Measurements from ENCODE around the gene PXDC1. TPM values are rescaled to one million over a fixed set of nuclear protein-coding genes. Genes with fewer than 3 reads are reported as not detected.

PXDC1 gene
- total RNA-seq, 1 donor, result 144 TPM

DNA sequence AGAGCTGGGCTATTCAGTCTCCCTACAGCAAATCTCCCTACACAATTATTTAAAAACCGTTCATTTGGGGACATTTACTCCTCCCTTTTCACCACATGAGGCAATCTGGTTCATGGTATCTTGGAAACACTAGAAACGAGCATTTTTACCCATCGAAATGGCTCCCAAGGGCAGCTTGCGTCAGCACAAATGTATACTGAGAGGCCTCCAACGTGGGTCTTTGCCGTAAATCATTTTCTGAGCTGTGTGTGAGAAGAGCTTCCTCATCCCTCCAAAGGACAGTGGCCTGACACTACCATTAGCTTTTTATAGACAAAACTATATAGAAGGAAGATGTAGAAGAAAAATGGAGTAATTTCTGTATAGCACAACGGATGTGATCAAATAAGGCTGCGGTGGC, 30.0 kb upstream of the PXDC1 start:
- H2AFZ ChIP-seq (ENCODE audit: low read length), result no peak overlapping the region
- TF ChIP-seq, protein P1, sequence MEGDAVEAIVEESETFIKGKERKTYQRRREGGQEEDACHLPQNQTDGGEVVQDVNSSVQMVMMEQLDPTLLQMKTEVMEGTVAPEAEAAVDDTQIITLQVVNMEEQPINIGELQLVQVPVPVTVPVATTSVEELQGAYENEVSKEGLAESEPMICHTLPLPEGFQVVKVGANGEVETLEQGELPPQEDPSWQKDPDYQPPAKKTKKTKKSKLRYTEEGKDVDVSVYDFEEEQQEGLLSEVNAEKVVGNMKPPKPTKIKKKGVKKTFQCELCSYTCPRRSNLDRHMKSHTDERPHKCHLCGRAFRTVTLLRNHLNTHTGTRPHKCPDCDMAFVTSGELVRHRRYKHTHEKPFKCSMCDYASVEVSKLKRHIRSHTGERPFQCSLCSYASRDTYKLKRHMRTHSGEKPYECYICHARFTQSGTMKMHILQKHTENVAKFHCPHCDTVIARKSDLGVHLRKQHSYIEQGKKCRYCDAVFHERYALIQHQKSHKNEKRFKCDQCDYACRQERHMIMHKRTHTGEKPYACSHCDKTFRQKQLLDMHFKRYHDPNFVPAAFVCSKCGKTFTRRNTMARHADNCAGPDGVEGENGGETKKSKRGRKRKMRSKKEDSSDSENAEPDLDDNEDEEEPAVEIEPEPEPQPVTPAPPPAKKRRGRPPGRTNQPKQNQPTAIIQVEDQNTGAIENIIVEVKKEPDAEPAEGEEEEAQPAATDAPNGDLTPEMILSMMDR (IDR thresholded peaks at IDR 0.05; ENCODE audit: extremely low read depth, low read depth, low read length), result no peak
- H3K9me3 ChIP-seq (ENCODE audit: low read depth, low read length), result no peaks in the 10 kb centered on the region
- H3K79me2 ChIP-seq (ENCODE audit: insufficient read depth, low read length), result no peaks in the 10 kb centered on the region
- DNase-seq (ENCODE audit: insufficient read length, low spot score, missing footprints), result no peak
- no peak overlapping the region for H3K27ac ChIP-seq (ENCODE audit: low read depth, low read length)
- no peak overlapping the region for H3K4me3 ChIP-seq (ENCODE audit: insufficient read depth, low read length)
- no peaks in the 10 kb centered on the region for H3K36me3 ChIP-seq (ENCODE audit: insufficient read depth, low read length)
- H3K4me2 ChIP-seq (ENCODE audit: insufficient read depth, low read length), result no peak overlapping the region
- H3K4me1 ChIP-seq (ENCODE audit: insufficient read depth, low read length), result peaks cover 12% of the 10 kb centered on the region
- no peaks in the 10 kb centered on the region for H4K20me1 ChIP-seq (ENCODE audit: insufficient read depth, low read length)
- no peaks in the 10 kb centered on the region for H3K27me3 ChIP-seq (ENCODE audit: insufficient read depth, low read length)

DNA sequence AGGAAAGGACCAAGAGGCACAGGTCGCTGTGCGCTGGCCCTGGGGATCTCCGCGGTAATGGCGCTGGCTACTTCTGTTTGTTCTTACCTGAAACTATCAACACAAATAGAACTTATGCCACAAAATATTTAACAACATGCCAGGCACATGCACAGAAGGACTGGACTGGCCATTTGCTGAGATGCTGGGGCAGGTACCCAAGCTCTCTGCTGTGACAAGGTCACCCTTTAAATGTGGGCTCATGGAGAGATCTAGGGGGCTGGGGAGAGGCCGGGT, 28.0 kb upstream of the PXDC1 start:
- no peaks in the 10 kb centered on the region for H4K20me1 ChIP-seq (ENCODE audit: insufficient read depth, low read length)
- H2AFZ ChIP-seq (ENCODE audit: low read length), result no peak overlapping the region
- peaks cover 8% of the 10 kb centered on the region for H3K4me1 ChIP-seq (ENCODE audit: insufficient read depth, low read length)
- no peak for DNase-seq (ENCODE audit: insufficient read length, low spot score, missing footprints)
- H3K4me2 ChIP-seq (ENCODE audit: insufficient read depth, low read length), result no peak overlapping the region
- H3K27ac ChIP-seq (ENCODE audit: low read depth, low read length), result no peak overlapping the region
- H3K79me2 ChIP-seq (ENCODE audit: insufficient read depth, low read length), result no peaks in the 10 kb centered on the region
- TF ChIP-seq, protein P1 (IDR thresholded peaks at IDR 0.05; ENCODE audit: extremely low read depth, low read depth, low read length), result no peak
- H3K4me3 ChIP-seq (ENCODE audit: insufficient read depth, low read length), result no peak overlapping the region
- no peaks in the 10 kb centered on the region for H3K9me3 ChIP-seq (ENCODE audit: low read depth, low read length)
- H3K27me3 ChIP-seq (ENCODE audit: insufficient read depth, low read length), result no peaks in the 10 kb centered on the region
- no peaks in the 10 kb centered on the region for H3K36me3 ChIP-seq (ENCODE audit: insufficient read depth, low read length)

DNA sequence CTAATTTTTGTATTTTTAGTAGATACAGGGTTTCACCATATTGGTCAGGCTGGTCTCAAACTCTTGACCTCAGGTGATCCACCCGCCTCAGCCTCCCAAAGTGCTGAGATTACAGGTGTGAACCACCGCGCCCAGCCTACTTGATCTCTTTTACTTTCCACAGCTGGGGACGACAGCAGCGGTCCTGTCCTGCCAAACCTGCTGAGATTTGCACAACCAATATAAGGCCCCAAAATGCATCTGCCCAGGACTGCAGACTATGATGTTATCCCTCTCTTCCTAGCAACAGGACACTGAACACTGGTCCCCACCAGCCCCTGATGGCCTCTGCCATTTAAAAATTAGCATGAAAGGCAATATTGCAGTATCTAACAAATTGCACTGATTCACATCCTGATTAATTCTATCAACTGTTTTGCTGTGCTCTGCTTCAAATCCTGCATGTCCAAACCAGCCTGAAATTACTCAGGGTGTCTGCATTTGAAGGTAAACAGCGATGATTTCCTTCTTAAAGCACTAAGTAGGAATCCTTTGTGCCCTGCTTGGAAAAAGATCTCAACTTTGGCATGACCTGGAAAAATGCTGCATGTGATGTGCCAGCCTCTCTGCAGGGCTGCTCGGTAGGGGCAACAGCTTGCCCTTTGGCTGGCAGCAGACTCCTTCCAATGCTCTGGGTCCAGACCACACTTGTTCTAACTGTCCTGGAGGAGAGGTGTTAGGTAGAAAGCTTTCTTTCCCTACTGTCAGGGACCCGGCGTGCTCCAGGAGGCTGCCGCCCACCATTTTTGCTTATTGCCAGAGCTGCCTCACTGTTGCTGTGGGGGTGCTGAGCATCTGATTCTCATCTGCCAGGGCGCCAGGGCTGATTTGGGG, 27.4 kb upstream of the PXDC1 start:
- Histone ChIP-seq H3K27me3 (ENCODE audit: insufficient read depth, low read length) (no peaks in the 10 kb centered on the region), H3K27ac (ENCODE audit: low read depth, low read length) (no peak overlapping the region), H3K4me3 (ENCODE audit: insufficient read depth, low read length) (no peak overlapping the region), H3K79me2 (ENCODE audit: insufficient read depth, low read length) (no peaks in the 10 kb centered on the region), H3K4me2 (ENCODE audit: insufficient read depth, low read length) (no peak overlapping the region), H3K9me3 (ENCODE audit: low read depth, low read length) (no peaks in the 10 kb centered on the region), H2AFZ (ENCODE audit: low read length) (no peak overlapping the region), H4K20me1 (ENCODE audit: insufficient read depth, low read length) (no peaks in the 10 kb centered on the region), H3K36me3 (ENCODE audit: insufficient read depth, low read length) (no peaks in the 10 kb centered on the region), H3K4me1 (ENCODE audit: insufficient read depth, low read length) (peaks cover 8% of the 10 kb centered on the region)
- DNase-seq (ENCODE audit: insufficient read length, low spot score, missing footprints), result no peak
- TF ChIP-seq, protein P1 (IDR thresholded peaks at IDR 0.05; ENCODE audit: extremely low read depth, low read depth, low read length), result no peak

DNA sequence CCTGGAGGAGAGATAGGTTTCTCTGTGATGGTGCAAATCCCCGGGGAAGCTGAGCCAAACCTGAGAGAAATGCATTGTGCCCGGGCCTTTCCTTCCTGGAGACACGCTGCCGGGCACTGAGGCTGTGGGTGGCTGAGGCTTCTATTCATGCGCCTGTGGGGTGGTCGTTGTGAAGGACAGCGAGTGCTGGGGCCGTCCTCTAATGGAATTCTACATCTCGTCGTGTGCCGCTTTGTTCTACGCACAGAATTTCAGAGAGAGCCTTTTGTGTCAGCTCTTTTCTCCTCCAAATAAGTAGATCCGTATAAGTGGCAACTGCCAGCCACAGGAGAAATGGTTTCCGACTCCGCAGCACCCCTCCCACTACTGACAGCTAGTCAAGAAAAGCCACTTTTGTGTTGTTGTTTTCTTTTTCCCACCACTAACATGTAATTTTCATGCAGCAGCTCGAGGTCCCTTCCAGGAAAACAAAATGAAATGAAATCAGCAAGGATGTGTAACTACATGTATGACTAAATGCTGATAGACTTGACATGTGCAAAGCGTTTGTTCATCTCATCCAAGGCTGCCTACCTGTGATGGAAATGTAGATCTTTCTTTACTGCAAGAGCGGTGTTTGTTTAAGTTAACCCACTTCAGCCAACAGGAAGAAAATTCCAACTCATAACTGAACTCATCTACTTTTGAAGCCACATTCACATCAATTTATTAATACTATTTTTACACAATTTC, 26.4 kb upstream of the PXDC1 start:
- H2AFZ ChIP-seq (ENCODE audit: low read length), result peak overlapping the region; percentile 95
- TF ChIP-seq, protein P1 (IDR thresholded peaks at IDR 0.05; ENCODE audit: extremely low read depth, low read depth, low read length), result no peak
- no peak overlapping the region for H3K27ac ChIP-seq (ENCODE audit: low read depth, low read length)

More for the DNA sequence above, 26.4 kb upstream of the PXDC1 start:
- H3K4me2 ChIP-seq (ENCODE audit: insufficient read depth, low read length), result peak overlapping the region; percentile 66
- H3K4me1 ChIP-seq (ENCODE audit: insufficient read depth, low read length), result peaks cover 8% of the 10 kb centered on the region
- H3K4me3 ChIP-seq (ENCODE audit: insufficient read depth, low read length), result peak overlapping the region; percentile 51
- no peaks in the 10 kb centered on the region for H4K20me1 ChIP-seq (ENCODE audit: insufficient read depth, low read length)
- no peaks in the 10 kb centered on the region for H3K36me3 ChIP-seq (ENCODE audit: insufficient read depth, low read length)
- no peak for DNase-seq (ENCODE audit: insufficient read length, low spot score, missing footprints)
- no peaks in the 10 kb centered on the region for H3K27me3 ChIP-seq (ENCODE audit: insufficient read depth, low read length)
- no peaks in the 10 kb centered on the region for H3K9me3 ChIP-seq (ENCODE audit: low read depth, low read length)
- H3K79me2 ChIP-seq (ENCODE audit: insufficient read depth, low read length), result no peaks in the 10 kb centered on the region
